ENCODE data around the gene CHD8.

Gene CHD8

GRCh38 chr14:21436567-21437062 is 19.3 kb downstream of the CHD8 start:
- no peak for TF ChIP-seq CTCF (IDR thresholded peaks at IDR 0.05; ENCODE audit: low read depth, low read length, missing control alignments)
- DNase-seq (ENCODE audit: low read depth): no peak
- peak overlapping the region; percentile 65 for H3K4me3 ChIP-seq (ENCODE audit: low read depth, low read length)

- no peak for TF ChIP-seq CTCF (IDR thresholded peaks at IDR 0.05; ENCODE audit: low read depth, low read length, missing control alignments)
- no peak overlapping the region for H3K4me3 ChIP-seq (ENCODE audit: low read depth, low read length)
- no peak for DNase-seq (ENCODE audit: low read depth)
Measured at GRCh38 chr14:21431126-21431525, 24.8 kb downstream of the CHD8 start.

- no peak for TF ChIP-seq CTCF (IDR thresholded peaks at IDR 0.05; ENCODE audit: low read depth, low read length, missing control alignments)
- no peak for DNase-seq (ENCODE audit: low read depth)
- H3K4me3 ChIP-seq (ENCODE audit: low read depth, low read length): no peak overlapping the region
Measured at GRCh38 chr14:21428930-21429329, 27.0 kb downstream of the CHD8 start.

GRCh38 chr14:21426692-21427091 is 29.2 kb downstream of the CHD8 start:
- H3K4me3 ChIP-seq (ENCODE audit: low read depth, low read length): no peak overlapping the region
- TF ChIP-seq CTCF (IDR thresholded peaks at IDR 0.05; ENCODE audit: low read depth, low read length, missing control alignments): no peak
- DNase-seq (ENCODE audit: low read depth): no peak

- H3K4me3 ChIP-seq (ENCODE audit: low read depth, low read length): no peak overlapping the region
- TF ChIP-seq CTCF (IDR thresholded peaks at IDR 0.05; ENCODE audit: low read depth, low read length, missing control alignments): no peak
- no peak for DNase-seq (ENCODE audit: low read depth)
Measured at GRCh38 chr14:21419528-21419927, 36.4 kb downstream of the CHD8 start.

- no peak overlapping the region for H3K4me3 ChIP-seq (ENCODE audit: low read depth, low read length)
- TF ChIP-seq CTCF (IDR thresholded peaks at IDR 0.05; ENCODE audit: low read depth, low read length, missing control alignments): no peak
- DNase-seq (ENCODE audit: low read depth): no peak
Measured at GRCh38 chr14:21415329-21415728, 40.6 kb downstream of the CHD8 start.

- no peak for TF ChIP-seq CTCF (IDR thresholded peaks at IDR 0.05; ENCODE audit: low read depth, low read length, missing control alignments)
- no peak overlapping the region for H3K4me3 ChIP-seq (ENCODE audit: low read depth, low read length)
- no peak for DNase-seq (ENCODE audit: low read depth)
Measured at GRCh38 chr14:21414137-21414631, 41.7 kb downstream of the CHD8 start.
